ENCODE data around the gene LRRIQ3. TPM values are rescaled to one million over a fixed set of nuclear protein-coding genes. Genes with fewer than 3 reads are reported as not detected.

The LRRIQ3 gene
- total RNA-seq, 1 experiment from 2014 or later, result 0.46 TPM

DNA sequence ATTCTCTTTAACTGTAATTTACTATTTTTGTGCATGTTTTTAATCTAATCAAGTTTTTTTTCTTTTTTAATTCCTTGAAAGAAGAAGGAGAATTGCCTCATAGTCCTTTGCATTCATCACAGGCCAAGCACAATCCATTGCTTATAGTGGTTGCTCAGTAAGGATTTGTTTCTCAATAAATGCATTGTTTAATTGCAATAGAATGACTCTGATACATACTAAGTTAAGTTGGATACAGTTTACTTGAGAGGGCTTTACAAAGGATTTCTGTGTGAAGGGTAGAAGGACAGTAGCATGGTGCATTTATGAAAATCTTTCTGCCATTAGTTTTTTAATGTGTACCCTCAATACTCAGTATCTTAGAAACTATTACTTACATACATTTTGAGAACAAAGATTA is 186.2 kb downstream of the LRRIQ3 start:
- TF ChIP-seq, protein P1, sequence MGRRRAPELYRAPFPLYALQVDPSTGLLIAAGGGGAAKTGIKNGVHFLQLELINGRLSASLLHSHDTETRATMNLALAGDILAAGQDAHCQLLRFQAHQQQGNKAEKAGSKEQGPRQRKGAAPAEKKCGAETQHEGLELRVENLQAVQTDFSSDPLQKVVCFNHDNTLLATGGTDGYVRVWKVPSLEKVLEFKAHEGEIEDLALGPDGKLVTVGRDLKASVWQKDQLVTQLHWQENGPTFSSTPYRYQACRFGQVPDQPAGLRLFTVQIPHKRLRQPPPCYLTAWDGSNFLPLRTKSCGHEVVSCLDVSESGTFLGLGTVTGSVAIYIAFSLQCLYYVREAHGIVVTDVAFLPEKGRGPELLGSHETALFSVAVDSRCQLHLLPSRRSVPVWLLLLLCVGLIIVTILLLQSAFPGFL (CRISPR knock-in tag; IDR thresholded peaks at IDR 0.05; ENCODE audit: borderline replicate concordance), result no peak
- TF ChIP-seq, protein P2, sequence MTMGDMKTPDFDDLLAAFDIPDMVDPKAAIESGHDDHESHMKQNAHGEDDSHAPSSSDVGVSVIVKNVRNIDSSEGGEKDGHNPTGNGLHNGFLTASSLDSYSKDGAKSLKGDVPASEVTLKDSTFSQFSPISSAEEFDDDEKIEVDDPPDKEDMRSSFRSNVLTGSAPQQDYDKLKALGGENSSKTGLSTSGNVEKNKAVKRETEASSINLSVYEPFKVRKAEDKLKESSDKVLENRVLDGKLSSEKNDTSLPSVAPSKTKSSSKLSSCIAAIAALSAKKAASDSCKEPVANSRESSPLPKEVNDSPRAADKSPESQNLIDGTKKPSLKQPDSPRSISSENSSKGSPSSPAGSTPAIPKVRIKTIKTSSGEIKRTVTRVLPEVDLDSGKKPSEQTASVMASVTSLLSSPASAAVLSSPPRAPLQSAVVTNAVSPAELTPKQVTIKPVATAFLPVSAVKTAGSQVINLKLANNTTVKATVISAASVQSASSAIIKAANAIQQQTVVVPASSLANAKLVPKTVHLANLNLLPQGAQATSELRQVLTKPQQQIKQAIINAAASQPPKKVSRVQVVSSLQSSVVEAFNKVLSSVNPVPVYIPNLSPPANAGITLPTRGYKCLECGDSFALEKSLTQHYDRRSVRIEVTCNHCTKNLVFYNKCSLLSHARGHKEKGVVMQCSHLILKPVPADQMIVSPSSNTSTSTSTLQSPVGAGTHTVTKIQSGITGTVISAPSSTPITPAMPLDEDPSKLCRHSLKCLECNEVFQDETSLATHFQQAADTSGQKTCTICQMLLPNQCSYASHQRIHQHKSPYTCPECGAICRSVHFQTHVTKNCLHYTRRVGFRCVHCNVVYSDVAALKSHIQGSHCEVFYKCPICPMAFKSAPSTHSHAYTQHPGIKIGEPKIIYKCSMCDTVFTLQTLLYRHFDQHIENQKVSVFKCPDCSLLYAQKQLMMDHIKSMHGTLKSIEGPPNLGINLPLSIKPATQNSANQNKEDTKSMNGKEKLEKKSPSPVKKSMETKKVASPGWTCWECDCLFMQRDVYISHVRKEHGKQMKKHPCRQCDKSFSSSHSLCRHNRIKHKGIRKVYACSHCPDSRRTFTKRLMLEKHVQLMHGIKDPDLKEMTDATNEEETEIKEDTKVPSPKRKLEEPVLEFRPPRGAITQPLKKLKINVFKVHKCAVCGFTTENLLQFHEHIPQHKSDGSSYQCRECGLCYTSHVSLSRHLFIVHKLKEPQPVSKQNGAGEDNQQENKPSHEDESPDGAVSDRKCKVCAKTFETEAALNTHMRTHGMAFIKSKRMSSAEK (CRISPR knock-in tag; IDR thresholded peaks at IDR 0.05; ENCODE audit: borderline replicate concordance), result no peak
- TF ChIP-seq, protein P3, sequence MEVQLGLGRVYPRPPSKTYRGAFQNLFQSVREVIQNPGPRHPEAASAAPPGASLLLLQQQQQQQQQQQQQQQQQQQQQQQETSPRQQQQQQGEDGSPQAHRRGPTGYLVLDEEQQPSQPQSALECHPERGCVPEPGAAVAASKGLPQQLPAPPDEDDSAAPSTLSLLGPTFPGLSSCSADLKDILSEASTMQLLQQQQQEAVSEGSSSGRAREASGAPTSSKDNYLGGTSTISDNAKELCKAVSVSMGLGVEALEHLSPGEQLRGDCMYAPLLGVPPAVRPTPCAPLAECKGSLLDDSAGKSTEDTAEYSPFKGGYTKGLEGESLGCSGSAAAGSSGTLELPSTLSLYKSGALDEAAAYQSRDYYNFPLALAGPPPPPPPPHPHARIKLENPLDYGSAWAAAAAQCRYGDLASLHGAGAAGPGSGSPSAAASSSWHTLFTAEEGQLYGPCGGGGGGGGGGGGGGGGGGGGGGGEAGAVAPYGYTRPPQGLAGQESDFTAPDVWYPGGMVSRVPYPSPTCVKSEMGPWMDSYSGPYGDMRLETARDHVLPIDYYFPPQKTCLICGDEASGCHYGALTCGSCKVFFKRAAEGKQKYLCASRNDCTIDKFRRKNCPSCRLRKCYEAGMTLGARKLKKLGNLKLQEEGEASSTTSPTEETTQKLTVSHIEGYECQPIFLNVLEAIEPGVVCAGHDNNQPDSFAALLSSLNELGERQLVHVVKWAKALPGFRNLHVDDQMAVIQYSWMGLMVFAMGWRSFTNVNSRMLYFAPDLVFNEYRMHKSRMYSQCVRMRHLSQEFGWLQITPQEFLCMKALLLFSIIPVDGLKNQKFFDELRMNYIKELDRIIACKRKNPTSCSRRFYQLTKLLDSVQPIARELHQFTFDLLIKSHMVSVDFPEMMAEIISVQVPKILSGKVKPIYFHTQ (CRISPR knock-in tag; IDR thresholded peaks at IDR 0.05), result no peak
- TF ChIP-seq IRF2 (CRISPR knock-in tag; IDR thresholded peaks at IDR 0.05; ENCODE audit: borderline replicate concordance, low read depth) (no peak), ZNF138 (CRISPR knock-in tag; conservative IDR thresholded peaks at IDR 0.05) (no peak)
- TF ChIP-seq, protein P4, sequence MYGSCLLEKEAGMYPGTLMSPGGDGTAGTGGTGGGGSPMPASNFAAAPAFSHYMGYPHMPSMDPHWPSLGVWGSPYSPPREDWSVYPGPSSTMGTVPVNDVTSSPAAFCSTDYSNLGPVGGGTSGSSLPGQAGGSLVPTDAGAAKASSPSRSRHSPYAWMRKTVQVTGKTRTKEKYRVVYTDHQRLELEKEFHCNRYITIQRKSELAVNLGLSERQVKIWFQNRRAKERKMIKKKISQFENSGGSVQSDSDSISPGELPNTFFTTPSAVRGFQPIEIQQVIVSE (CRISPR knock-in tag; IDR thresholded peaks at IDR 0.05; ENCODE audit: borderline replicate concordance), result no peak
- Mint-ChIP-seq H3K36me3 (no peaks in the 10 kb centered on the region), H3K27ac (no peak overlapping the region), H3K27me3 (ENCODE audit: low read depth) (no peaks in the 10 kb centered on the region), H3K4me1 (peaks cover 8% of the 10 kb centered on the region; the same call in 1 of the 2 replicates), H3K4me3 (no peak overlapping the region), H3K9me3 (peaks cover 5% of the 10 kb centered on the region; the same call in 1 of the 2 replicates)
- ChIA-PET CTCF (interaction anchor here (0.9 kb wide), 1 partner anchor 678 kb away, joined by 3 read pairs; no protein-coding TSS in a partner anchor), POLR2A (no interaction called here)
- no peak for DNase-seq (ENCODE audit: low spot score)
- ATAC-seq, result no peak

DNA sequence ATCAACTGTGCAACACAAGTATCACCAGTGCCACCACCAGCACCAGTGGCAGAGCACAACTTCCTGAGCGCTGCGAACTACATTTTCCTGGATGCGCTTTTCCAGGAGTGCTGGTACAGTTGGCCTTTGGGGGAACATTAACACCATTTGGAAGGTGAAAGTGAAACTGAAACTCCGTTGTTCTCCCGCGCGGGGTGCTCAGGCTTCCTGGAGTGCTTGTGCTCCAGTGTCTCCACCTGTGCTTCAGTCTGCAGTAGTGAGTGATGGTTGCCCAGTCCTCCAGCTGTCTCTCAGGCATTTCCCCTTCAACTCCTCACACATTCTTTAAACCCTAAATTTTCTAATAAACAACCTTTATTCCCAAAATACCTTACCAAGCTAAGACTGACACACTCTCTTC is 187.8 kb downstream of the LRRIQ3 start:
- ATAC-seq (no peak; the same call in 1 of the 2 replicates), DNase-seq (ENCODE audit: low spot score) (peak; percentile 12)
- Mint-ChIP-seq H3K27me3 (ENCODE audit: low read depth) (no peaks in the 10 kb centered on the region), H3K4me3 (no peak overlapping the region), H3K36me3 (no peaks in the 10 kb centered on the region), H3K27ac (no peak overlapping the region), H3K4me1 (peaks cover 12% of the 10 kb centered on the region), H3K9me3 (no peaks in the 10 kb centered on the region)
- TF ChIP-seq RELA (CRISPR knock-in tag; IDR thresholded peaks at IDR 0.05; ENCODE audit: borderline replicate concordance) (no peak), RORB (CRISPR knock-in tag; IDR thresholded peaks at IDR 0.05) (no peak)
- TF ChIP-seq, protein P5, sequence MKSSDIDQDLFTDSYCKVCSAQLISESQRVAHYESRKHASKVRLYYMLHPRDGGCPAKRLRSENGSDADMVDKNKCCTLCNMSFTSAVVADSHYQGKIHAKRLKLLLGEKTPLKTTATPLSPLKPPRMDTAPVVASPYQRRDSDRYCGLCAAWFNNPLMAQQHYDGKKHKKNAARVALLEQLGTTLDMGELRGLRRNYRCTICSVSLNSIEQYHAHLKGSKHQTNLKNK (CRISPR knock-in tag; IDR thresholded peaks at IDR 0.05), result no peak
- TF ChIP-seq, protein P1 (CRISPR knock-in tag; IDR thresholded peaks at IDR 0.05; ENCODE audit: borderline replicate concordance), result no peak
- ChIA-PET POLR2A (no interaction called here), CTCF (no interaction called here)

DNA sequence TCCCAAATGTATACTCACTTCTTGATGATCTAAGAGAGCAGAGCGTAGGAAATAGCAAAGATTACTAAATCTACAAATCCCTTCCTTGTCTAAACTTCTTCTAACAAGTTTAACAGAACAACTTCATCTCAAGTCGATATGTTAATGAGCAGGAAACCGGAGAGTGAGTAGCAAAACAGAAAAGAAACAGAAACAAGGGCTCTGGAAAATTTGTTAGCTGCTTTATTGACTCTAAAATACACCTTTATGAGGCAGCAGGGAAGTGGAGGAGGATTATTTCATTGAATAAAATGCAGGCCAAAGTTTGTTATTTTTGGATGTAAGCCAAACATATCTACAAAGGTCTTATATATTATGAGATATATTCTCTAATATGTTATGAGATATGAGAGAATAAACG is 192.4 kb downstream of the LRRIQ3 start:
- CTCF ChIA-PET, result no interaction called here
- no peak for ATAC-seq
- Mint-ChIP-seq H3K36me3 (peaks cover 10% of the 10 kb centered on the region), H3K27ac (no peak overlapping the region), H3K9me3 (peaks cover 18% of the 10 kb centered on the region), H3K27me3 (ENCODE audit: low read depth) (no peaks in the 10 kb centered on the region), H3K4me3 (no peak overlapping the region), H3K4me1 (peaks cover 26% of the 10 kb centered on the region)
- no peak for DNase-seq (ENCODE audit: low spot score)
- POLR2A ChIA-PET, result no interaction called here
- no peak for TF ChIP-seq SMAD4 (CRISPR knock-in tag; IDR thresholded peaks at IDR 0.05)
- no peak for TF ChIP-seq CBFB (CRISPR knock-in tag; IDR thresholded peaks at IDR 0.05; ENCODE audit: low read depth)
- no peak for TF ChIP-seq ATF1 (CRISPR knock-in tag; IDR thresholded peaks at IDR 0.05)
- TF ChIP-seq, protein P6, sequence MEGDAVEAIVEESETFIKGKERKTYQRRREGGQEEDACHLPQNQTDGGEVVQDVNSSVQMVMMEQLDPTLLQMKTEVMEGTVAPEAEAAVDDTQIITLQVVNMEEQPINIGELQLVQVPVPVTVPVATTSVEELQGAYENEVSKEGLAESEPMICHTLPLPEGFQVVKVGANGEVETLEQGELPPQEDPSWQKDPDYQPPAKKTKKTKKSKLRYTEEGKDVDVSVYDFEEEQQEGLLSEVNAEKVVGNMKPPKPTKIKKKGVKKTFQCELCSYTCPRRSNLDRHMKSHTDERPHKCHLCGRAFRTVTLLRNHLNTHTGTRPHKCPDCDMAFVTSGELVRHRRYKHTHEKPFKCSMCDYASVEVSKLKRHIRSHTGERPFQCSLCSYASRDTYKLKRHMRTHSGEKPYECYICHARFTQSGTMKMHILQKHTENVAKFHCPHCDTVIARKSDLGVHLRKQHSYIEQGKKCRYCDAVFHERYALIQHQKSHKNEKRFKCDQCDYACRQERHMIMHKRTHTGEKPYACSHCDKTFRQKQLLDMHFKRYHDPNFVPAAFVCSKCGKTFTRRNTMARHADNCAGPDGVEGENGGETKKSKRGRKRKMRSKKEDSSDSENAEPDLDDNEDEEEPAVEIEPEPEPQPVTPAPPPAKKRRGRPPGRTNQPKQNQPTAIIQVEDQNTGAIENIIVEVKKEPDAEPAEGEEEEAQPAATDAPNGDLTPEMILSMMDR (IDR thresholded peaks at IDR 0.05), result no peak
- no peak for TF ChIP-seq ZNF263 (CRISPR knock-in tag; IDR thresholded peaks at IDR 0.05; ENCODE audit: low read depth)
- TF ChIP-seq, protein P7, sequence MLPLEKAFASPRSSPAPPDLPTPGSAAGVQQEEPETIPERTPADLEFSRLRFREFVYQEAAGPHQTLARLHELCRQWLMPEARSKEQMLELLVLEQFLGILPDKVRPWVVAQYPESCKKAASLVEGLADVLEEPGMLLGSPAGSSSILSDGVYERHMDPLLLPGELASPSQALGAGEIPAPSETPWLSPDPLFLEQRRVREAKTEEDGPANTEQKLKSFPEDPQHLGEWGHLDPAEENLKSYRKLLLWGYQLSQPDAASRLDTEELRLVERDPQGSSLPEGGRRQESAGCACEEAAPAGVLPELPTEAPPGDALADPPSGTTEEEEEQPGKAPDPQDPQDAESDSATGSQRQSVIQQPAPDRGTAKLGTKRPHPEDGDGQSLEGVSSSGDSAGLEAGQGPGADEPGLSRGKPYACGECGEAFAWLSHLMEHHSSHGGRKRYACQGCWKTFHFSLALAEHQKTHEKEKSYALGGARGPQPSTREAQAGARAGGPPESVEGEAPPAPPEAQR (CRISPR knock-in tag; IDR thresholded peaks at IDR 0.05), result no peak
- TF ChIP-seq HMGA2 (CRISPR knock-in tag; IDR thresholded peaks at IDR 0.05), result no peak
- no peak for TF ChIP-seq EMX1 (CRISPR knock-in tag; IDR thresholded peaks at IDR 0.05)

Data from WTC11 (cell line).